Fibroblast of lung (primary cell): ENCODE measurements around the gene IGLL1. TPM values are rescaled to one million over a fixed set of nuclear protein-coding genes. Genes with fewer than 3 reads are reported as not detected.
"Not testable (repeated sequence)": the region's sequence is repeated elsewhere in the genome, so short reads cannot be mapped to it uniquely, and the experiment has no call there.

Experiments
- DNase-seq, 2 donors: peaks; one replicate each; pipeline versions ENCODE4 v3.0.0 to v3.0.0-alpha.2; 2010; ENCODE audit warnings: low read depth in 2 of 2
- H2AFZ ChIP-seq: 2 replicates; pipeline ENCODE4 v1.5.1; 2012; ENCODE audit warnings: low read length, control low read depth, inconsistent platforms
- H3K27ac ChIP-seq: 2 replicates; pipeline ENCODE4 v1.5.1; 2011; ENCODE audit warnings: low read length, control low read depth; ENCODE audit not compliant: insufficient read depth
- H3K27me3 ChIP-seq: 2 replicates; pipeline ENCODE4 v1.5.1; 2011; ENCODE audit warnings: mild to moderate bottlenecking, low read length; ENCODE audit not compliant: control insufficient read depth, insufficient read depth
- H3K36me3 ChIP-seq: 2 replicates; pipeline ENCODE4 v1.5.1; 2011; ENCODE audit warnings: low read length; ENCODE audit not compliant: control insufficient read depth, insufficient read depth
- H3K4me1 ChIP-seq: 2 replicates; pipeline ENCODE4 v1.5.1; 2011; ENCODE audit warnings: low read length; ENCODE audit not compliant: control insufficient read depth, insufficient read depth; ENCODE audit errors: extremely low read depth
- H3K4me2 ChIP-seq: 2 replicates; pipeline ENCODE4 v1.5.1; 2011; ENCODE audit warnings: low read length, control low read depth; ENCODE audit not compliant: insufficient read depth; ENCODE audit errors: extremely low read depth
- H3K4me3 ChIP-seq, 4 experiments: fragments of 200-600 bp in 1 of 4; sonication (generic) in 1 of 4; replicated peaks in 1 of 4; 2 replicates each; pipeline ENCODE4 v1.5.1; 2011 to 2016; ENCODE audit warnings: low read length in 4 of 4, low read depth in 3 of 4, mild to moderate bottlenecking in 3 of 4, control low read depth in 2 of 4, inconsistent platforms in 1 of 4, mixed read lengths in 1 of 4; ENCODE audit not compliant: insufficient read depth in 1 of 4; ENCODE audit errors: control extremely low read depth in 1 of 4
- H3K79me2 ChIP-seq: 2 replicates; pipeline ENCODE4 v1.5.1; 2012; ENCODE audit warnings: mild to moderate bottlenecking, low read length, inconsistent platforms; ENCODE audit not compliant: control insufficient read depth, insufficient read depth
- H3K9ac ChIP-seq: 2 replicates; pipeline ENCODE4 v1.5.1; 2011; ENCODE audit warnings: mild to moderate bottlenecking, low read length, control low read depth; ENCODE audit not compliant: insufficient read depth
- H3K9me3 ChIP-seq: 2 replicates; pipeline ENCODE4 v1.5.1; 2012; ENCODE audit warnings: low read depth, low read length; ENCODE audit not compliant: control insufficient read depth, insufficient read depth
- H4K20me1 ChIP-seq: 2 replicates; pipeline ENCODE4 v1.5.1; 2011; ENCODE audit warnings: low read length; ENCODE audit not compliant: control insufficient read depth, insufficient read depth; ENCODE audit errors: extremely low read depth
- EZH2 ChIP-seq: IDR thresholded peaks from 2 replicates; pipeline ENCODE4 v1.5.1; 2012; ENCODE audit warnings: low read length, control low read depth, mild to moderate bottlenecking; ENCODE audit errors: missing control alignments
- polyA plus RNA-seq, 2 donors: library from polyadenylated mRNA; depleted of rRNA in 1 of 2; stranded (reverse) in 1 of 2; unstranded in 1 of 2; fragments of >200 nt; gene quantifications; 2 replicates each; pipeline ENCODE4 v1.2.1, GENCODE V29; 2011 to 2012; ENCODE audit warnings: missing spikeins in 1 of 2
- total RNA-seq: library from RNA; depleted of rRNA; stranded (reverse); fragments of >200 nt; gene quantifications from 2 replicates; pipeline ENCODE4 v1.2.1, GENCODE V29; 2014
- TF ChIP-seq, protein P1 (sequence below), 2 donors: IDR thresholded peaks in 1 of 2; conservative IDR thresholded peaks in 1 of 2; 1 replicate in 1 of 2; 2 replicates in 1 of 2; pipeline ENCODE4 v1.5.1; 2011 to 2012; ENCODE audit warnings: low read length in 2 of 2, control low read depth in 1 of 2, inconsistent platforms in 1 of 2, low read depth in 1 of 2, mild to moderate bottlenecking in 1 of 2

The IGLL1 gene
- total and polyA plus RNA-seq, 2 donors (not counting 1 experiment from before 2014, with no cell fraction given): not detected

GRCh38 chr22:23575601-23576000, 4.5 kb downstream of the IGLL1 start:
- DNase-seq: no peak
- no peak overlapping the region for H3K4me2 ChIP-seq
- TF ChIP-seq EZH2: no peak
- TF ChIP-seq, protein P1, sequence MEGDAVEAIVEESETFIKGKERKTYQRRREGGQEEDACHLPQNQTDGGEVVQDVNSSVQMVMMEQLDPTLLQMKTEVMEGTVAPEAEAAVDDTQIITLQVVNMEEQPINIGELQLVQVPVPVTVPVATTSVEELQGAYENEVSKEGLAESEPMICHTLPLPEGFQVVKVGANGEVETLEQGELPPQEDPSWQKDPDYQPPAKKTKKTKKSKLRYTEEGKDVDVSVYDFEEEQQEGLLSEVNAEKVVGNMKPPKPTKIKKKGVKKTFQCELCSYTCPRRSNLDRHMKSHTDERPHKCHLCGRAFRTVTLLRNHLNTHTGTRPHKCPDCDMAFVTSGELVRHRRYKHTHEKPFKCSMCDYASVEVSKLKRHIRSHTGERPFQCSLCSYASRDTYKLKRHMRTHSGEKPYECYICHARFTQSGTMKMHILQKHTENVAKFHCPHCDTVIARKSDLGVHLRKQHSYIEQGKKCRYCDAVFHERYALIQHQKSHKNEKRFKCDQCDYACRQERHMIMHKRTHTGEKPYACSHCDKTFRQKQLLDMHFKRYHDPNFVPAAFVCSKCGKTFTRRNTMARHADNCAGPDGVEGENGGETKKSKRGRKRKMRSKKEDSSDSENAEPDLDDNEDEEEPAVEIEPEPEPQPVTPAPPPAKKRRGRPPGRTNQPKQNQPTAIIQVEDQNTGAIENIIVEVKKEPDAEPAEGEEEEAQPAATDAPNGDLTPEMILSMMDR (conservative IDR thresholded peaks at IDR 0.05 in 1 of 2, IDR thresholded peaks at IDR 0.05 in 1 of 2; ENCODE audit: low read depth in 1 of 2, low read length in 2 of 2): no peak

GRCh38 chr22:23574877-23575276, 5.2 kb downstream of the IGLL1 start:
- H2AFZ ChIP-seq: no peak overlapping the region
- TF ChIP-seq, protein P1 (conservative IDR thresholded peaks at IDR 0.05 in 1 of 2, IDR thresholded peaks at IDR 0.05 in 1 of 2; ENCODE audit: low read depth in 1 of 2, low read length in 2 of 2): no peak
- TF ChIP-seq EZH2: no peak
- H3K27me3 ChIP-seq: no peaks in the 10 kb centered on the region
- H3K9me3 ChIP-seq: no peaks in the 10 kb centered on the region
- no peaks in the 10 kb centered on the region for H3K4me1 ChIP-seq
- H3K4me3 ChIP-seq: no peak overlapping the region
- no peaks in the 10 kb centered on the region for H3K36me3 ChIP-seq
- no peak overlapping the region for H3K27ac ChIP-seq
- no peak overlapping the region for H3K9ac ChIP-seq
- DNase-seq: no peak
- no peaks in the 10 kb centered on the region for H4K20me1 ChIP-seq
- H3K79me2 ChIP-seq: no peaks in the 10 kb centered on the region
- H3K4me2 ChIP-seq: no peak overlapping the region

More at GRCh38 chr22:23575601-23576000, 4.5 kb downstream of the IGLL1 start:
- Histone ChIP-seq H3K9me3 (no peaks in the 10 kb centered on the region), H3K36me3 (no peaks in the 10 kb centered on the region), H4K20me1 (no peaks in the 10 kb centered on the region), H2AFZ (no peak overlapping the region), H3K4me1 (no peaks in the 10 kb centered on the region), H3K27ac (no peak overlapping the region), H3K9ac (no peak overlapping the region), H3K79me2 (no peaks in the 10 kb centered on the region), H3K27me3 (no peaks in the 10 kb centered on the region), H3K4me3 (no peak overlapping the region)

DNA sequence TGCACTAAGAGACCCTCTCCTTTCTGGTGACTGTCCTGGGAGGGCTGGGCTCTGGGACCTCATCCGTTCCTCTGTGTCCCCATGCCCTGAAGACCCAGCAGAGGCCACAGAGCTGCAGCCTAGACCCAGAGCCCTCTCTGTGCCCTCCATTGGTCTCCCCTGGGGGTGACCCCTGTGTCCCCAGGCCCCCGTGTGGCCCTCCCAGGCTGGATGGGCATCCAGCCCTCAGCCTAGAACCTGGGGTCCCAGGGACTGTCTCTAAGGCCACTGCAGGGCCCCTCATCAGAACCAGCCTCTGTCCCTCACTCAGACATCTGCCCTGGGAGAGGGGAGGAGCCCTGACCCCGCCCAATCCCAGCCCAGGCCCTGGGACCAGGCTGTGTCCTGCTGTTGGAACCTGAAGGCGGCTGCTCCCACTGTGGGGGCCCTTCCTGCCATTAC, 5.7 kb downstream of the IGLL1 start:
- Histone ChIP-seq H3K9ac (no peak overlapping the region), H3K79me2 (no peaks in the 10 kb centered on the region), H3K4me1 (no peaks in the 10 kb centered on the region), H3K27ac (no peak overlapping the region), H3K4me3 (no peak overlapping the region), H3K9me3 (no peaks in the 10 kb centered on the region), H4K20me1 (no peaks in the 10 kb centered on the region), H3K27me3 (no peaks in the 10 kb centered on the region), H3K36me3 (no peaks in the 10 kb centered on the region), H2AFZ (no peak overlapping the region), H3K4me2 (no peak overlapping the region)
- no peak for DNase-seq
- no peak for TF ChIP-seq EZH2
- TF ChIP-seq, protein P1 (conservative IDR thresholded peaks at IDR 0.05 in 1 of 2, IDR thresholded peaks at IDR 0.05 in 1 of 2; ENCODE audit: low read depth in 1 of 2, low read length in 2 of 2): no peak

DNA sequence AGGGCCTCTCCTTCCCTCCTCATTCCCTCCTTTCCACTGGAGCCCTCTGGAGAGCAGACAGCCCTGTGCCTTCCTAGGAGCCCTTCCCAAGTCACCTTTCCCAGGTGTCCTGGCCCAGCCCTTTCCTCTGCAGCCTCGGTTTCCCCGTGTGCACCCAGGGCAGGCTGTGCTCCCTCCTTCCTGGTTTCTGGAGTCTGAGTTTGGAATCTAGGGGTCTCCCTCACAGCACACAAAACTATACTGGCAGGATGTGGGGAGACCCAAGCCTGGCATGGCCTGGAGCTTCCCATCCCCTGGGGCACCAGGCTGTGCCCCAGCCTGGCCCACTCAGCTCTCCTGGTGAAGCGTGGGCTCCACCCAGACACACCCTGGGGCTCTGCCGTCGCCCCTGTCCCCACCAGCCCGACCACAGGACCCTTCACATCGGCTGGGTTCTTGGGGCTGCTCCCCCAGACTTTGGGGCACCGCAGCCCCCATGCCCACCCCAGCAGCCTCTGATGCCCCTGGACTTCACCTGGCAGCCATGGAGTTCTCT, 6.3 kb downstream of the IGLL1 start:
- not testable (repeated sequence) for H4K20me1 ChIP-seq, H3K9me3 ChIP-seq, H2AFZ ChIP-seq, H3K4me3 ChIP-seq, H3K27ac ChIP-seq, DNase-seq, H3K79me2 ChIP-seq, H3K36me3 ChIP-seq, H3K27me3 ChIP-seq, H3K4me2 ChIP-seq, H3K4me1 ChIP-seq, H3K9ac ChIP-seq

DNA sequence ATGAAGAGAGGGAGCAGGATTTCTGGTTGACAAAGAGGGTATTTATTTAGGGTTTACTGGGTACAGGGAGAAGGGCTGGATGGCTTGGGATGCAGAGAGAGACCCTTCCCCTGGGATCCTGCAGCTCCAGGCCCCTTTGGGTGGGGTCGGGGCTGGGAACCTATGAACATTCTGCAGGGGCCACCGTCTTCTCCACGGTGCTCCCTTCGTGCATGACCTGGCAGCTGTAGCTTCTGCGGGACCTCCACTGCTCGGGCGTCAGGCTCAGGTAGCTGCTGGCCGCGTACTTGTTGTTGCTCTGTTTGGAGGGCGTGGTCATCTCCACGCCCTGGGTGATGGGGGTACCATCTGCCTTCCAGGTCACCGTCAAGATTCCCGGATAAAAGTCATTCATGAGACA, 7.0 kb downstream of the IGLL1 start:
- not testable (repeated sequence) for H3K4me3 ChIP-seq, H3K36me3 ChIP-seq, H2AFZ ChIP-seq

More for the DNA sequence above, 7.0 kb downstream of the IGLL1 start:
- not testable (repeated sequence) for H3K4me2 ChIP-seq, H3K9me3 ChIP-seq, H3K79me2 ChIP-seq, H3K9ac ChIP-seq, DNase-seq, H3K4me1 ChIP-seq, H4K20me1 ChIP-seq, H3K27me3 ChIP-seq, H3K27ac ChIP-seq
